ENCODE data around the gene PINK1. TPM values are rescaled to one million over a fixed set of nuclear protein-coding genes. Genes with fewer than 3 reads are reported as not detected.

The PINK1 gene
- total and polyA plus RNA-seq, 2 of the 13 experiments (the other 11 are each of a cell fraction or from before 2014, with no cell fraction given), result 15.3 to 16.1 TPM

DNA sequence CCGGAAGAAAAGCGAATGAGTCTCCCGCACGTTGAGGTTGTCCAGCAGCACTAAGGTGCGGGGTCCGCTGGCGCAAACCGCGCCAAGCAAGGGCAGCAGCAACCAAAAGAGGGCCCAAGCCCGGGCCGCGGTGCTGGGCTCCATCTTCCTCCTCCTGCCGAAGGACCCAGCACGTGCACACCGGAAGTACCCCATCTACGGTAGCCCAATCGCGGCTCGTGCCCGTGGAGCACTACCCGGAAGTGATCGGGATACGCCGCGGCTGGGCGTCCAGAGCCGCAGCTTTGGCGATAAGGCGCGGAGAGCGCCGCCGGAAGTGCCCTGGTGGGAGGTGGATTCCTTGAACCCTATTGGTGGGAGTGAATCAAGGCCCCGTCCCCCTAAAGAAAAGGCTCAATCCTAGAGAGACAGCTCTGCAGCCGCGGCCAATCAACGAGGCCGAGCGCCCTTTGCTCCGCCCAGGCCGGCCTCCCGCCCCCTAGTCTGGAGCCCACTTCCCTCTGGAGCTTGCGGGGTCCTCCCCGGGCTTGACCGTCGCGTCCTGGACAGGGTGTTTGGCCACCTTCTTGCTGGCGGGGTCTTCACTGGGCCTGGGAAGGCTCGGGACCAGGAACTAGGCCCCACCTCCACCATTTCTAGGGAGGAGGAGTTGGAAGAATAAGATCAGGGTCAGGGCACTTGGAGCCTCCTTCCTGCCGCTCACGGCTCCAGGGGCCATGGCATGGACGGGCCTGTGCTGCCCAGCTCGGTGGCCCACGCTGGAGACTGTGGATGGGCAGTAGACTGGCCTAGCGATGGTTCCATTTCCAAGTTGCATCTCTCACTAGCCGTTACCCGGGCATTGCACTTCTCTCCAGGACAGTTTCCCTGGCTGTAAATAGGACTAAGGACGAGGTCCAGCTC, 28.2 kb downstream of the PINK1 start, which contains the start of gene DDOST (continued):
- TF ChIP-seq MXD4 (CRISPR knock-in tag; IDR thresholded peaks at IDR 0.05) (peak; percentile 58; the same call in 1 of the 2 replicates), ZHX1 (CRISPR knock-in tag; IDR thresholded peaks at IDR 0.05; ENCODE audit: low read depth) (no peak), NRL (CRISPR knock-in tag; IDR thresholded peaks at IDR 0.05; ENCODE audit: borderline replicate concordance) (peak; percentile 19; the same call in 1 of the 2 replicates), CENPBD1 (CRISPR knock-in tag; IDR thresholded peaks at IDR 0.05; ENCODE audit: borderline replicate concordance, low read depth) (no peak), ATAD3A (CRISPR knock-in tag; IDR thresholded peaks at IDR 0.05) (no peak), ZBTB3 (CRISPR knock-in tag; IDR thresholded peaks at IDR 0.05; ENCODE audit: borderline replicate concordance, low read depth) (no peak), ZNF557 (CRISPR knock-in tag; IDR thresholded peaks at IDR 0.05) (0 out of 2 replicates have a peak, but pooled peaks have one; percentile 38), SRSF9 (IDR thresholded peaks at IDR 0.05; ENCODE audit: borderline replicate concordance, insufficient read depth, low read depth, low read length, poor library complexity, severe bottlenecking) (no peak), SALL1 (CRISPR knock-in tag; IDR thresholded peaks at IDR 0.05) (peak; percentile 71; the same call in 1 of the 2 replicates), CHD2 (IDR thresholded peaks at IDR 0.05; ENCODE audit: low read depth, low read length) (peak; percentile 43; the same call in 1 of the 2 replicates), DRAP1 (CRISPR knock-in tag; IDR thresholded peaks at IDR 0.05) (peak; percentile 69), ZNF747 (CRISPR knock-in tag; IDR thresholded peaks at IDR 0.05; ENCODE audit: borderline replicate concordance) (peak; percentile 74; the same call in 1 of the 2 replicates), NCOR1 (IDR thresholded peaks at IDR 0.05; ENCODE audit: borderline replicate concordance, low read length) (no peak; the same call in 1 of the 2 replicates), PCBP1 (IDR thresholded peaks at IDR 0.05; ENCODE audit: borderline replicate concordance, low read depth, low read length) (0 out of 2 replicates have a peak, but pooled peaks have one; percentile 88), ZNF143 (CRISPR knock-in tag; IDR thresholded peaks at IDR 0.05) (0 out of 2 replicates have a peak, but pooled peaks have one; percentile 28), ZNF552 (CRISPR knock-in tag; IDR thresholded peaks at IDR 0.05; ENCODE audit: borderline replicate concordance) (no peak), ZNF260 (CRISPR knock-in tag; IDR thresholded peaks at IDR 0.05; ENCODE audit: borderline replicate concordance, low read depth) (no peak), ZNF564 (CRISPR knock-in tag; IDR thresholded peaks at IDR 0.05) (no peak), GABPA (IDR thresholded peaks at IDR 0.05; ENCODE audit: low read depth, low read length) (peak; percentile 93), GABPA (CRISPR knock-in tag; IDR thresholded peaks at IDR 0.05; ENCODE audit: low read depth) (peak; percentile 99), SMAD3 (CRISPR knock-in tag; IDR thresholded peaks at IDR 0.05) (0 out of 2 replicates have a peak, but pooled peaks have one; percentile 30)
- TF ChIP-seq, protein P1, sequence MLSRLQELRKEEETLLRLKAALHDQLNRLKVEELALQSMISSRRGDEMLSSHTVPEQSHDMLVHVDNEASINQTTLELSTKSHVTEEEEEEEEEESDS (CRISPR knock-in tag; IDR thresholded peaks at IDR 0.05; ENCODE audit: borderline replicate concordance), result 0 out of 2 replicates have a peak, but pooled peaks have one; percentile 40
- TF ChIP-seq, protein P2, sequence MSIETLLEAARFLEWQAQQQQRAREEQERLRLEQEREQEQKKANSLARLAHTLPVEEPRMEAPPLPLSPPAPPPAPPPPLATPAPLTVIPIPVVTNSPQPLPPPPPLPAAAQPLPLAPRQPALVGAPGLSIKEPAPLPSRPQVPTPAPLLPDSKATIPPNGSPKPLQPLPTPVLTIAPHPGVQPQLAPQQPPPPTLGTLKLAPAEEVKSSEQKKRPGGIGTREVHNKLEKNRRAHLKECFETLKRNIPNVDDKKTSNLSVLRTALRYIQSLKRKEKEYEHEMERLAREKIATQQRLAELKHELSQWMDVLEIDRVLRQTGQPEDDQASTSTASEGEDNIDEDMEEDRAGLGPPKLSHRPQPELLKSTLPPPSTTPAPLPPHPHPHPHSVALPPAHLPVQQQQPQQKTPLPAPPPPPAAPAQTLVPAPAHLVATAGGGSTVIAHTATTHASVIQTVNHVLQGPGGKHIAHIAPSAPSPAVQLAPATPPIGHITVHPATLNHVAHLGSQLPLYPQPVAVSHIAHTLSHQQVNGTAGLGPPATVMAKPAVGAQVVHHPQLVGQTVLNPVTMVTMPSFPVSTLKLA (IDR thresholded peaks at IDR 0.05), result peak; percentile 53

All from HepG2 (cell line).